HepG2 (cell line): Measurements from ENCODE around the gene DMRTA2. TPM values are rescaled to one million over a fixed set of nuclear protein-coding genes. Genes with fewer than 3 reads are reported as not detected.

Experiments
- ATAC-seq: fragments of 200-7000 bp; cut with Tn5 transposase; 3 replicates; pipeline ENCODE4 v1.9.1; 2020; ENCODE audit warnings: mild to moderate bottlenecking, moderate library complexity
- BruUV-seq: library from RNA; stranded (reverse); fragments of 400-500 nt; replicated peaks from 2 replicates; lab custom pipeline; 2021; lab: Mats Ljungman, UMichigan
- CTCF ChIA-PET: fragments of 300-600 bp; formaldehyde crosslinking; extraction: SDS; loops from one replicate; lab custom pipeline; 2021; ENCODE audit warnings: low total read pairs, inconsistent platforms, low intra/inter-chr PET ratio; lab: Yijun Ruan, JAX
- POLR2A ChIA-PET: fragments of 350-600 bp; sonication (Branson Sonifier 250); formaldehyde crosslinking; loops from one replicate; lab custom pipeline; 2020; ENCODE audit warnings: antibody characterized with exemption, inconsistent platforms; lab: Yijun Ruan, JAX
- DNase-seq: peaks from one replicate; pipeline ENCODE4 v3.0.0-alpha.2; 2015; ENCODE audit warnings: low spot score
- FAIRE-seq: peaks from 3 replicates; lab custom pipeline; 2011; peaks lifted over from hg19 to GRCh38; lab: Jason Lieb, UNC
- H2AFZ ChIP-seq: one replicate; pipeline ENCODE4 v1.6.1; 2011; ENCODE audit warnings: low read length, inconsistent platforms
- H3K27ac ChIP-seq: fragments of 300-600 bp; 3 replicates; pipeline ENCODE4 v1.8.0; 2011; ENCODE audit warnings: mixed run types, mild to moderate bottlenecking, mixed read lengths, low read length, inconsistent platforms; ENCODE audit not compliant: insufficient read depth; ENCODE audit errors: extremely low read length
- H3K27me3 ChIP-seq, 2 experiments: fragments of 200-600 bp in 1 of 2; 2 replicates in 1 of 2; 3 replicates in 1 of 2; pipeline versions ENCODE4 v1.6.0 to v1.8.0; 2011; ENCODE audit warnings: low read length in 2 of 2, mild to moderate bottlenecking in 2 of 2, moderate library complexity in 2 of 2, inconsistent platforms in 1 of 2; ENCODE audit not compliant: insufficient read depth in 2 of 2, control insufficient read depth in 1 of 2
- H3K36me3 ChIP-seq, 2 experiments: fragments of 200-600 bp in 1 of 2; replicated peaks in 1 of 2; 2 replicates in 1 of 2; 3 replicates in 1 of 2; pipeline versions ENCODE4 v1.5.1 to v1.8.0; 2011; ENCODE audit warnings: low read length in 2 of 2, inconsistent platforms in 1 of 2; ENCODE audit not compliant: insufficient read depth in 2 of 2, control insufficient read depth in 1 of 2
- H3K4me1 ChIP-seq: 2 replicates; pipeline ENCODE4 v1.5.1; 2012; ENCODE audit warnings: low read length, inconsistent platforms; ENCODE audit not compliant: insufficient read depth
- H3K4me2 ChIP-seq: 2 replicates; pipeline ENCODE4 v1.6.0; 2011; ENCODE audit warnings: low read depth, low read length, inconsistent platforms
- H3K4me3 ChIP-seq, 3 experiments: fragments of 200-600 bp in 1 of 3; sonication (generic), shearing (Covaris generic) in 1 of 3; replicated peaks in 1 of 3; 2 replicates each; pipeline ENCODE4 v1.5.1; 2011 to 2016; ENCODE audit warnings: low read length in 3 of 3, inconsistent platforms in 2 of 3, low read depth in 2 of 3, mild to moderate bottlenecking in 2 of 3, control low read depth in 1 of 3, mixed read lengths in 1 of 3; ENCODE audit not compliant: insufficient read depth in 1 of 3
- H3K79me2 ChIP-seq: one replicate; pipeline ENCODE4 v1.6.1; 2011; ENCODE audit warnings: low read length, inconsistent platforms; ENCODE audit not compliant: insufficient read depth
- H3K9ac ChIP-seq: 2 replicates; pipeline ENCODE4 v1.6.0; 2011; ENCODE audit warnings: mild to moderate bottlenecking, low read depth, low read length, inconsistent platforms; ENCODE audit not compliant: insufficient read depth
- H3K9me3 ChIP-seq: 2 replicates; pipeline ENCODE4 v1.5.1; 2012; ENCODE audit warnings: mild to moderate bottlenecking, low read length
- H4K20me1 ChIP-seq: 2 replicates; pipeline ENCODE4 v1.6.0; 2011; ENCODE audit warnings: inconsistent platforms, mild to moderate bottlenecking, low read length, moderate library complexity; ENCODE audit not compliant: insufficient read depth
- HMGXB4 ChIP-seq, 2 experiments: sonication (generic) in 1 of 2; formaldehyde crosslinking in 1 of 2; IDR thresholded peaks; 2 replicates each; pipeline versions ENCODE4 v1.4.0 to v1.6.1; 2018 to 2020; ENCODE audit warnings: missing genetic modification reagents in 2 of 2, borderline replicate concordance in 1 of 2, low read depth in 1 of 2, mild to moderate bottlenecking in 1 of 2, missing biosample characterization in 1 of 2
- MAFF ChIP-seq: IDR thresholded peaks from 2 replicates; pipeline ENCODE4 v1.6.1; 2011; ENCODE audit warnings: low read depth, low read length, improper control_type of control experiment
- MAFG ChIP-seq: sonication (generic); formaldehyde crosslinking; IDR thresholded peaks from 2 replicates; pipeline ENCODE4 v1.5.1; 2020; ENCODE audit warnings: mild to moderate bottlenecking, missing genetic modification reagents
- PATZ1 ChIP-seq: sonication (generic); formaldehyde crosslinking; IDR thresholded peaks from 2 replicates; pipeline ENCODE4 v1.4.0; 2020; ENCODE audit warnings: missing genetic modification reagents
- POLR2AphosphoS5 ChIP-seq: IDR thresholded peaks from 2 replicates; pipeline ENCODE4 v1.6.1; 2012; ENCODE audit warnings: low read depth, low read length
- RCOR2 ChIP-seq: IDR thresholded peaks from 2 replicates; pipeline ENCODE4 v1.6.1; 2016; ENCODE audit warnings: missing biosample characterization, missing genetic modification reagents
- ZFP41 ChIP-seq: sonication (generic); formaldehyde crosslinking; IDR thresholded peaks from 2 replicates; pipeline ENCODE4 v1.4.0; 2020; ENCODE audit warnings: mild to moderate bottlenecking, missing genetic modification reagents, borderline replicate concordance
- ZFP90 ChIP-seq: sonication (generic); formaldehyde crosslinking; IDR thresholded peaks from 2 replicates; pipeline ENCODE4 v1.8.0; 2022; ENCODE audit warnings: missing genetic modification reagents, mild to moderate bottlenecking, inconsistent platforms, borderline replicate concordance
- ZNF337 ChIP-seq: sonication (generic); formaldehyde crosslinking; IDR thresholded peaks from 2 replicates; pipeline ENCODE4 v1.5.1; 2020; ENCODE audit warnings: missing genetic modification reagents, low read depth, mild to moderate bottlenecking, borderline replicate concordance
- ZNF430 ChIP-seq: sonication (generic); formaldehyde crosslinking; IDR thresholded peaks from 2 replicates; pipeline ENCODE4 v1.9.0; 2021; ENCODE audit warnings: mild to moderate bottlenecking, missing genetic modification reagents
- ZNF510 ChIP-seq: sonication (generic); formaldehyde crosslinking; IDR thresholded peaks from 2 replicates; pipeline ENCODE4 v1.4.0; 2020; ENCODE audit warnings: low read depth, mild to moderate bottlenecking, missing genetic modification reagents
- ZNF775 ChIP-seq: sonication (generic); formaldehyde crosslinking; IDR thresholded peaks from 2 replicates; pipeline ENCODE4 v1.4.0; 2020; ENCODE audit warnings: missing genetic modification reagents, mild to moderate bottlenecking, moderate library complexity, borderline replicate concordance
- ZSCAN29 ChIP-seq: sonication (generic); formaldehyde crosslinking; conservative IDR thresholded peaks from 2 replicates; pipeline ENCODE4 v1.4.0; 2020; ENCODE audit warnings: mild to moderate bottlenecking, missing genetic modification reagents
- WGBS: methylation state at CpG from one replicate; pipeline ENCODE4 v1.1.6; 2017; ENCODE audit warnings: low lambda C conversion rate; 5-methylcytosine and 5-hydroxymethylcytosine counted together
- in situ Hi-C: cut with HindIII; loops from 2 replicates; pipeline ENCODE4 v1.10.0; 2017; ENCODE audit warnings: low pct_unique_long_range_greater_than_20kb; ENCODE audit not compliant: extremely low pct_ligation_motif_present
- intact Hi-C: fragments of 100-400 bp; cut with micrococcal nuclease; formaldehyde crosslinking; loops from one replicate; pipeline ENCODE4 v1.10.0; 2022; ENCODE audit not compliant: unreplicated experiment
- polyA plus RNA-seq, 8 experiments: library from polyadenylated mRNA; depleted of rRNA in 3 of 8; stranded (reverse) in 7 of 8; unstranded in 1 of 8; fragments of >200 nt; fragmentation: Illumina TruSeq in 4 of 8; extraction: Trizol in 4 of 8; gene quantifications; 2 replicates each; pipeline versions ENCODE4 v1.2.1 to v1.2.3, GENCODE V29; 2011 to 2016; ENCODE audit warnings: low read depth in 4 of 8, missing spikeins in 1 of 8, mixed read lengths in 1 of 8; ENCODE audit not compliant: insufficient read depth in 1 of 8
- total RNA-seq, 5 experiments: library from RNA; depleted of rRNA; stranded (reverse); fragments of >200 nt; fragmentation: Illumina TruSeq; extraction: Trizol; gene quantifications; 2 replicates each; pipeline ENCODE4 v1.2.3, GENCODE V29; 2016; ENCODE audit warnings: low read depth in 1 of 5
- TF ChIP-seq, protein P1 (sequence below): sonication (generic); formaldehyde crosslinking; IDR thresholded peaks from 2 replicates; pipeline ENCODE4 v1.5.0; 2020; ENCODE audit warnings: missing genetic modification reagents

The DMRTA2 gene
- total and polyA plus RNA-seq, 2 of the 13 experiments (the other 11 are each of a cell fraction or from before 2014, with no cell fraction given), result not detected

- TF ChIP-seq RCOR2 (CRISPR knock-in tag), result no peak
- TF ChIP-seq, all 625 proteins: peak for 0
These were observed 6.4 kb downstream of the DMRTA2 start (continued) for GRCh38 chr1:50416553-50417453.

- H3K79me2 ChIP-seq, result no peaks in the 10 kb centered on the region
- ATAC-seq, result no peak
- intact Hi-C loops, result no loop called here
- H3K27ac ChIP-seq, result no peak overlapping the region
- H3K4me2 ChIP-seq, result no peak overlapping the region
- 71% methylated on average over 9 of the region's 25 CpGs for WGBS
- no peak for FAIRE-seq
- H4K20me1 ChIP-seq, result no peaks in the 10 kb centered on the region
- ChIA-PET POLR2A (no interaction called here), CTCF (no interaction called here)
- H3K4me3 ChIP-seq, result no peak overlapping the region
- no peak overlapping the region for H3K9ac ChIP-seq
- H3K27me3 ChIP-seq, result peaks cover 14 to 67% of the 10 kb centered on the region in 2 experiments
- no peaks in the 10 kb centered on the region for H3K9me3 ChIP-seq
- in situ Hi-C loops, result no loop called here
- DNase-seq, result no peak
- BruUV-seq, result no TSS peak
- peaks cover 11% of the 10 kb centered on the region for H3K4me1 ChIP-seq
- TF ChIP-seq POLR2AphosphoS5 (no peak), HMGXB4 (CRISPR knock-in tag; IDR thresholded peaks at IDR 0.05; ENCODE audit: borderline replicate concordance in 1 of 2, low read depth in 1 of 2) (no peak), ZNF775 (CRISPR knock-in tag) (no peak), ZNF510 (no peak), PATZ1 (no peak), ZNF337 (CRISPR knock-in tag) (no peak), ZSCAN29 (no peak), ZNF430 (no peak), ZFP41 (no peak), MAFG (CRISPR knock-in tag) (no peak), ZFP90 (CRISPR knock-in tag) (no peak), MAFF (no peak)
- TF ChIP-seq, protein P1, sequence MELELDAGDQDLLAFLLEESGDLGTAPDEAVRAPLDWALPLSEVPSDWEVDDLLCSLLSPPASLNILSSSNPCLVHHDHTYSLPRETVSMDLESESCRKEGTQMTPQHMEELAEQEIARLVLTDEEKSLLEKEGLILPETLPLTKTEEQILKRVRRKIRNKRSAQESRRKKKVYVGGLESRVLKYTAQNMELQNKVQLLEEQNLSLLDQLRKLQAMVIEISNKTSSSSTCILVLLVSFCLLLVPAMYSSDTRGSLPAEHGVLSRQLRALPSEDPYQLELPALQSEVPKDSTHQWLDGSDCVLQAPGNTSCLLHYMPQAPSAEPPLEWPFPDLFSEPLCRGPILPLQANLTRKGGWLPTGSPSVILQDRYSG (CRISPR knock-in tag), result no peak
- no peaks in the 10 kb centered on the region for H3K36me3 ChIP-seq
- H2AFZ ChIP-seq, result no peak overlapping the region
These were observed 7.1 kb downstream of the DMRTA2 start for GRCh38 chr1:50416150-50416527.
